K562 (cell line): Measurements from ENCODE around the gene RNF227. TPM values are rescaled to one million over a fixed set of nuclear protein-coding genes. Genes with fewer than 3 reads are reported as not detected.

Experiments used
- ATAC-seq: fragments of 200-7000 bp; cut with Tn5 transposase; 3 replicates; pipeline ENCODE4 v1.9.1; 2020; ENCODE audit warnings: moderate library complexity
- BruUV-seq: library from RNA; stranded (reverse); fragments of 400-500 nt; replicated peaks from 2 replicates; lab custom pipeline; 2021; lab: Mats Ljungman, UMichigan
- CTCF ChIA-PET: fragments of 300-600 bp; formaldehyde crosslinking; extraction: SDS; loops from one replicate; lab custom pipeline; 2021; ENCODE audit warnings: low intra/inter-chr PET ratio; lab: Yijun Ruan, JAX
- POLR2A ChIA-PET: fragments of 300-600, 350-650 bp; sonication (Branson Sonifier 250); formaldehyde crosslinking; extraction: SDS; loops from one replicate; lab custom pipeline; 2021; ENCODE audit warnings: antibody characterized with exemption, inconsistent platforms; lab: Yijun Ruan, JAX
- DNase-seq, 4 experiments: peaks; one replicate each; pipeline versions ENCODE4 v3.0.0 to v3.0.0-alpha.2; 2011 to 2018; ENCODE audit warnings: low spot score in 3 of 4, mixed read lengths in 3 of 4; ENCODE audit errors: extremely low read depth in 1 of 4
- FAIRE-seq: peaks from 2 replicates; lab custom pipeline; 2011; peaks lifted over from hg19 to GRCh38; lab: Jason Lieb, UNC
- H2AFZ ChIP-seq: 2 replicates; pipeline ENCODE4 v1.6.0; 2011; ENCODE audit warnings: low read depth, low read length, control low read depth, inconsistent platforms
- H3K27ac ChIP-seq: fragments of 200-600 bp; 3 replicates; pipeline ENCODE4 v1.8.0; 2011; ENCODE audit warnings: low read depth, mild to moderate bottlenecking, control low read depth, inconsistent platforms, low read length, moderate library complexity, mixed read lengths; ENCODE audit errors: extremely low read depth
- H3K27me3 ChIP-seq, 2 experiments: fragments of 300-600 bp in 1 of 2; 2 replicates in 1 of 2; 3 replicates in 1 of 2; pipeline versions ENCODE4 v1.6.0 to v1.8.0; 2011; ENCODE audit warnings: inconsistent platforms in 2 of 2, low read length in 2 of 2, mild to moderate bottlenecking in 1 of 2, mixed read lengths in 1 of 2, moderate library complexity in 1 of 2; ENCODE audit not compliant: control insufficient read depth in 2 of 2, insufficient read depth in 2 of 2
- H3K36me3 ChIP-seq: fragments of 300-600 bp; 3 replicates; pipeline ENCODE4 v1.8.0; 2011; ENCODE audit warnings: mild to moderate bottlenecking, low read length, inconsistent platforms; ENCODE audit not compliant: control insufficient read depth, insufficient read depth
- H3K4me1 ChIP-seq, 2 experiments: fragments of 200-600 bp in 1 of 2; replicated peaks in 1 of 2; 2 replicates in 1 of 2; 3 replicates in 1 of 2; pipeline versions ENCODE4 v1.5.1 to v1.8.0; 2011; ENCODE audit warnings: inconsistent platforms in 2 of 2, low read length in 2 of 2, mild to moderate bottlenecking in 1 of 2, mixed read lengths in 1 of 2, moderate library complexity in 1 of 2; ENCODE audit not compliant: control insufficient read depth in 2 of 2, insufficient read depth in 2 of 2
- H3K4me2 ChIP-seq: 2 replicates; pipeline ENCODE4 v1.6.1; 2011; ENCODE audit warnings: low read length, control low read depth, inconsistent platforms, mixed read lengths; ENCODE audit not compliant: insufficient read depth
- H3K4me3 ChIP-seq: fragments of 200-600 bp; sonication (generic), shearing (Covaris generic); 2 replicates; pipeline ENCODE4 v1.5.1; 2016; ENCODE audit warnings: control low read depth, inconsistent platforms
- H3K79me2 ChIP-seq: fragments of 200-600 bp; 3 replicates; pipeline ENCODE4 v1.8.0; 2011; ENCODE audit warnings: low read length, inconsistent platforms; ENCODE audit not compliant: control insufficient read depth, insufficient read depth
- H3K9ac ChIP-seq, 2 experiments: 2 replicates each; pipeline versions ENCODE4 v1.6.0 to v1.6.1; 2011; ENCODE audit warnings: low read depth in 2 of 2, low read length in 2 of 2, control low read depth in 1 of 2, inconsistent platforms in 1 of 2, mild to moderate bottlenecking in 1 of 2, mixed read lengths in 1 of 2; ENCODE audit not compliant: insufficient read depth in 1 of 2
- H3K9me1 ChIP-seq: one replicate; pipeline ENCODE4 v1.6.0; 2011; ENCODE audit warnings: inconsistent platforms, mild to moderate bottlenecking, low read length, moderate library complexity; ENCODE audit not compliant: control insufficient read depth, insufficient read depth
- H3K9me3 ChIP-seq: replicated peaks from 2 replicates; pipeline ENCODE4 v1.5.1; 2011; ENCODE audit warnings: low read depth, low read length, inconsistent platforms; ENCODE audit not compliant: control insufficient read depth, insufficient read depth
- H4K20me1 ChIP-seq: replicated peaks from 2 replicates; pipeline ENCODE4 v1.6.1; 2011; ENCODE audit warnings: low read length, inconsistent platforms, mixed read lengths; ENCODE audit not compliant: control insufficient read depth, insufficient read depth
- BHLHE40 ChIP-seq: IDR thresholded peaks from 2 replicates; pipeline ENCODE4 v1.6.1; 2011; ENCODE audit warnings: low read length, improper control_type of control experiment
- CBX3 ChIP-seq, 2 experiments: IDR thresholded peaks; 1 replicate in 1 of 2; 2 replicates in 1 of 2; pipeline ENCODE4 v1.6.1; 2012; ENCODE audit warnings: inconsistent platforms in 2 of 2, low read length in 2 of 2, borderline replicate concordance in 1 of 2, control low read depth in 1 of 2
- PRPF4 ChIP-seq: fragments of 200-400 bp; formaldehyde crosslinking; IDR thresholded peaks from one replicate; pipeline ENCODE4 v1.6.1; 2017; ENCODE audit warnings: low read length, low read depth, mild to moderate bottlenecking; ENCODE audit not compliant: insufficient read depth, poor library complexity, severe bottlenecking
- ZBTB49 ChIP-seq: sonication (generic); formaldehyde crosslinking; IDR thresholded peaks from 2 replicates; pipeline ENCODE4 v1.8.0; 2022; ENCODE audit warnings: missing genetic modification reagents, mild to moderate bottlenecking, borderline replicate concordance
- ZNF77 ChIP-seq: fragments of 250-450 bp; sonication (Bioruptor Pico); IDR thresholded peaks from 2 replicates; pipeline ENCODE4 v1.5.0; 2020
- ZNF785 ChIP-seq: fragments of 250-450 bp; sonication (Bioruptor Pico); IDR thresholded peaks from 2 replicates; pipeline ENCODE4 v1.4.0; 2020; ENCODE audit warnings: mild to moderate bottlenecking
- WGBS: fragments of 100-300 bp; shearing (Covaris generic); methylation state at CpG from one replicate; pipeline ENCODE4 v1.1.6; 2016; ENCODE audit warnings: low coverage, mixed read lengths; ENCODE audit not compliant: insufficient coverage; ENCODE audit errors: missing lambda C conversion rate; 5-methylcytosine and 5-hydroxymethylcytosine counted together
- in situ Hi-C: fragments of 300-500 bp; cut with MboI; formaldehyde crosslinking; loops from 4 replicates; pipeline ENCODE4 v1.15.0; 2018; ENCODE audit warnings: inconsistent platforms, mixed read lengths
- intact Hi-C: fragments of 100-400 bp; cut with micrococcal nuclease; formaldehyde crosslinking; loops from 2 replicates; pipeline ENCODE4 v1.14.2; 2022
- polyA plus RNA-seq, 8 experiments: library from polyadenylated mRNA; depleted of rRNA in 4 of 8; stranded (reverse) in 5 of 8; unstranded in 3 of 8; fragments of >200 nt; fragmentation: Nextera tagmentation in 2 of 8; fragmentation: Illumina TruSeq in 1 of 8; extraction: Ambion mirVana in 2 of 8; extraction: Trizol in 1 of 8; gene quantifications; 2 replicates each; pipeline versions ENCODE4 v1.2.1 to v1.2.3, GENCODE V29; 2011 to 2014; ENCODE audit warnings: inconsistent platforms in 1 of 8, missing spikeins in 1 of 8
- total RNA-seq, 7 experiments: library from RNA; depleted of rRNA in 6 of 7; stranded (reverse); fragments of >200 nt in 6 of 7; fragmentation: Illumina TruSeq in 2 of 7; extraction: Trizol in 2 of 7; gene quantifications; 2 replicates each; pipeline versions ENCODE4 v1.2.1 to v1.2.3, GENCODE V29; 2011 to 2021; ENCODE audit warnings: low replicate concordance in 1 of 7
- TF ChIP-seq, protein P1 (sequence below): fragments of 200-600 bp; sonication (generic); IDR thresholded peaks from one replicate; pipeline ENCODE4 v1.6.1; 2012; ENCODE audit warnings: mild to moderate bottlenecking, low read depth, low read length, inconsistent platforms

RNF227 gene
- total and polyA plus RNA-seq, 9 of the 15 experiments (the other 6 are each of a cell fraction or from before 2014, with no cell fraction given), result 1.1 to 6.7 (median 2.3) TPM

GRCh38 chr17:7916385-7916682 lies 245 bp upstream of the RNF227 start:
- H4K20me1 ChIP-seq, result no peaks in the 10 kb centered on the region
- H3K4me1 ChIP-seq, result peaks cover 18 to 24% of the 10 kb centered on the region in 2 experiments; a peak in 4 of 5 replicates
- H3K36me3 ChIP-seq, result peaks cover 6% of the 10 kb centered on the region; the same call in 1 of the 3 replicates
- FAIRE-seq, result no peak
- H3K4me3 ChIP-seq, result peak overlapping the region; percentile 29
- peaks cover 8% of the 10 kb centered on the region; the same call in 1 of the 3 replicates for H3K79me2 ChIP-seq
- no peaks in the 10 kb centered on the region for H3K27me3 ChIP-seq
- no peaks in the 10 kb centered on the region for H3K9me1 ChIP-seq
- H3K27ac ChIP-seq, result peak overlapping the region; percentile 88
- no peak for ATAC-seq
- no peaks in the 10 kb centered on the region for H3K9me3 ChIP-seq
- intact Hi-C loops, result no loop called here
- ChIA-PET POLR2A (interaction anchor here (0.7 to 1.7 kb wide), 4 partner anchors 10 to 18 kb away, joined by 3 to 8 read pairs (median 4); partner anchors contain the start of genes CNTROB and TRAPPC1), CTCF (no interaction called here)
- peak overlapping the region; percentile 66 to 92 for H3K9ac ChIP-seq
- peak overlapping the region; percentile 87 for H2AFZ ChIP-seq
- 17% methylated on average over 15 of the region's 15 CpGs for WGBS
- in situ Hi-C loops, result loop anchor here (5.0 kb wide), 1 partner anchor 71 kb away; no protein-coding TSS in a partner anchor
- DNase-seq, result no peak
- BruUV-seq, result TSS peak; percentile 57
- peak overlapping the region; percentile 87 for H3K4me2 ChIP-seq
- TF ChIP-seq, protein P1, sequence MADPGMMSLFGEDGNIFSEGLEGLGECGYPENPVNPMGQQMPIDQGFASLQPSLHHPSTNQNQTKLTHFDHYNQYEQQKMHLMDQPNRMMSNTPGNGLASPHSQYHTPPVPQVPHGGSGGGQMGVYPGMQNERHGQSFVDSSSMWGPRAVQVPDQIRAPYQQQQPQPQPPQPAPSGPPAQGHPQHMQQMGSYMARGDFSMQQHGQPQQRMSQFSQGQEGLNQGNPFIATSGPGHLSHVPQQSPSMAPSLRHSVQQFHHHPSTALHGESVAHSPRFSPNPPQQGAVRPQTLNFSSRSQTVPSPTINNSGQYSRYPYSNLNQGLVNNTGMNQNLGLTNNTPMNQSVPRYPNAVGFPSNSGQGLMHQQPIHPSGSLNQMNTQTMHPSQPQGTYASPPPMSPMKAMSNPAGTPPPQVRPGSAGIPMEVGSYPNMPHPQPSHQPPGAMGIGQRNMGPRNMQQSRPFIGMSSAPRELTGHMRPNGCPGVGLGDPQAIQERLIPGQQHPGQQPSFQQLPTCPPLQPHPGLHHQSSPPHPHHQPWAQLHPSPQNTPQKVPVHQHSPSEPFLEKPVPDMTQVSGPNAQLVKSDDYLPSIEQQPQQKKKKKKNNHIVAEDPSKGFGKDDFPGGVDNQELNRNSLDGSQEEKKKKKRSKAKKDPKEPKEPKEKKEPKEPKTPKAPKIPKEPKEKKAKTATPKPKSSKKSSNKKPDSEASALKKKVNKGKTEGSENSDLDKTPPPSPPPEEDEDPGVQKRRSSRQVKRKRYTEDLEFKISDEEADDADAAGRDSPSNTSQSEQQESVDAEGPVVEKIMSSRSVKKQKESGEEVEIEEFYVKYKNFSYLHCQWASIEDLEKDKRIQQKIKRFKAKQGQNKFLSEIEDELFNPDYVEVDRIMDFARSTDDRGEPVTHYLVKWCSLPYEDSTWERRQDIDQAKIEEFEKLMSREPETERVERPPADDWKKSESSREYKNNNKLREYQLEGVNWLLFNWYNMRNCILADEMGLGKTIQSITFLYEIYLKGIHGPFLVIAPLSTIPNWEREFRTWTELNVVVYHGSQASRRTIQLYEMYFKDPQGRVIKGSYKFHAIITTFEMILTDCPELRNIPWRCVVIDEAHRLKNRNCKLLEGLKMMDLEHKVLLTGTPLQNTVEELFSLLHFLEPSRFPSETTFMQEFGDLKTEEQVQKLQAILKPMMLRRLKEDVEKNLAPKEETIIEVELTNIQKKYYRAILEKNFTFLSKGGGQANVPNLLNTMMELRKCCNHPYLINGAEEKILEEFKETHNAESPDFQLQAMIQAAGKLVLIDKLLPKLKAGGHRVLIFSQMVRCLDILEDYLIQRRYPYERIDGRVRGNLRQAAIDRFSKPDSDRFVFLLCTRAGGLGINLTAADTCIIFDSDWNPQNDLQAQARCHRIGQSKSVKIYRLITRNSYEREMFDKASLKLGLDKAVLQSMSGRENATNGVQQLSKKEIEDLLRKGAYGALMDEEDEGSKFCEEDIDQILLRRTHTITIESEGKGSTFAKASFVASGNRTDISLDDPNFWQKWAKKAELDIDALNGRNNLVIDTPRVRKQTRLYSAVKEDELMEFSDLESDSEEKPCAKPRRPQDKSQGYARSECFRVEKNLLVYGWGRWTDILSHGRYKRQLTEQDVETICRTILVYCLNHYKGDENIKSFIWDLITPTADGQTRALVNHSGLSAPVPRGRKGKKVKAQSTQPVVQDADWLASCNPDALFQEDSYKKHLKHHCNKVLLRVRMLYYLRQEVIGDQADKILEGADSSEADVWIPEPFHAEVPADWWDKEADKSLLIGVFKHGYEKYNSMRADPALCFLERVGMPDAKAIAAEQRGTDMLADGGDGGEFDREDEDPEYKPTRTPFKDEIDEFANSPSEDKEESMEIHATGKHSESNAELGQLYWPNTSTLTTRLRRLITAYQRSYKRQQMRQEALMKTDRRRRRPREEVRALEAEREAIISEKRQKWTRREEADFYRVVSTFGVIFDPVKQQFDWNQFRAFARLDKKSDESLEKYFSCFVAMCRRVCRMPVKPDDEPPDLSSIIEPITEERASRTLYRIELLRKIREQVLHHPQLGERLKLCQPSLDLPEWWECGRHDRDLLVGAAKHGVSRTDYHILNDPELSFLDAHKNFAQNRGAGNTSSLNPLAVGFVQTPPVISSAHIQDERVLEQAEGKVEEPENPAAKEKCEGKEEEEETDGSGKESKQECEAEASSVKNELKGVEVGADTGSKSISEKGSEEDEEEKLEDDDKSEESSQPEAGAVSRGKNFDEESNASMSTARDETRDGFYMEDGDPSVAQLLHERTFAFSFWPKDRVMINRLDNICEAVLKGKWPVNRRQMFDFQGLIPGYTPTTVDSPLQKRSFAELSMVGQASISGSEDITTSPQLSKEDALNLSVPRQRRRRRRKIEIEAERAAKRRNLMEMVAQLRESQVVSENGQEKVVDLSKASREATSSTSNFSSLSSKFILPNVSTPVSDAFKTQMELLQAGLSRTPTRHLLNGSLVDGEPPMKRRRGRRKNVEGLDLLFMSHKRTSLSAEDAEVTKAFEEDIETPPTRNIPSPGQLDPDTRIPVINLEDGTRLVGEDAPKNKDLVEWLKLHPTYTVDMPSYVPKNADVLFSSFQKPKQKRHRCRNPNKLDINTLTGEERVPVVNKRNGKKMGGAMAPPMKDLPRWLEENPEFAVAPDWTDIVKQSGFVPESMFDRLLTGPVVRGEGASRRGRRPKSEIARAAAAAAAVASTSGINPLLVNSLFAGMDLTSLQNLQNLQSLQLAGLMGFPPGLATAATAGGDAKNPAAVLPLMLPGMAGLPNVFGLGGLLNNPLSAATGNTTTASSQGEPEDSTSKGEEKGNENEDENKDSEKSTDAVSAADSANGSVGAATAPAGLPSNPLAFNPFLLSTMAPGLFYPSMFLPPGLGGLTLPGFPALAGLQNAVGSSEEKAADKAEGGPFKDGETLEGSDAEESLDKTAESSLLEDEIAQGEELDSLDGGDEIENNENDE, result no peak
- no peak for TF ChIP-seq ZNF785
- peak; percentile 95; the same call in 1 of the 2 replicates for TF ChIP-seq BHLHE40
- no peak for TF ChIP-seq ZNF77
- TF ChIP-seq CBX3 (IDR thresholded peaks at IDR 0.05; ENCODE audit: borderline replicate concordance in 1 of 2, low read length in 2 of 2), result 0 out of 3 replicates have a peak, but pooled peaks of 1 of the 2 experiments have one; percentile 7
- TF ChIP-seq ZBTB49 (CRISPR knock-in tag), result no peak
- no peak for TF ChIP-seq PRPF4
